ENCODE results near the gene SLC27A5. TPM values are rescaled to one million over a fixed set of nuclear protein-coding genes. Genes with fewer than 3 reads are reported as not detected.
A peak's percentile ranks its signal among the peaks of the same experiment; 100 is the strongest.

Gene SLC27A5
- total and polyA plus RNA-seq, 2 of the 13 experiments (the other 11 are each of a cell fraction or from before 2014, with no cell fraction given) = 30.3 to 40.2 TPM

DNA sequence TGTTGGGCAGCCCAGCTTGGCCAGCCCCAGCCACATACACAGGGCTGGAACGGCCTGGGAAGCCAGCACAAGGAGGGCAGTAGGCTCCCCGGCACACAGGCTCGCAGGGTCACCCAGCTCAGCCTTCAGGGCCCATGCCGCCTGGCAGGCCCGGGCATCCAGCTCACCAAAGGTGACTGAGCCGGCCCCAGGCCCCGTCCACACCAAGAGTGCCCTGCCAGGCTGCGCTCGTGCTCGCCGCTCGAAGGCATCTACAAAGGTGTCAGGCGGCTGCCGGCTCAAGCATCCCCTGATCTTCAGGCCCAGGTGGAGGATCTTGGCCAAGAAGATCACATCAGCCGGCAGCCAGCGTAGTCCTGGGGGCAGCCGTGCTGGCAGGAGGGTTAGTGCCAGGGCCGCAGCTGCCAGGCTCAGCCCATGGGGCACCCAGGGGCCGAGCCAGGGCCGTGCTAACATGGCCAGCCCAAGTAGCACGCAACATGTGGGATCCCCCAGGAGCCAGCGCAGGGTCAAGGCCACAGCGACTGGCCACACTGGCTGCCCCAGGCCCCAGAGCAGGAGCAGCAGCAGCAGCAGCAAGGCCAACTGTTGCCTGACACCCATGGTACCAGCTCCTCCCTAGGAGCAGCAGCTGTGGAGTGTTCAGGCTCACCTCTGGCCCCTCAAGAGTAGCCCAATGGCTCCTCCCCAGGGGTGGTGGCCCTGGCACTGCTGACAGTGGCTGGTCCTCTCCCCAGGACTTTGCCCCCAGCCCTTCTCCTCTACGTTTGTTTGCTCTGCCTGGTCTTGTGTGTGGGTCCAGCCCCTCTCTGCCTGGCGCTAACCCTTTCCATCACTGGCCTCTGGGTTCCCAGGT is at the start of gene SLC27A5 (continued):
- TF ChIP-seq ZNF503 (CRISPR knock-in tag; IDR thresholded peaks at IDR 0.05) (peak; percentile 57; the same call in 1 of the 2 replicates), ZNF546 (CRISPR knock-in tag; conservative IDR thresholded peaks at IDR 0.05) (no peak), MAFG (CRISPR knock-in tag; IDR thresholded peaks at IDR 0.05) (no peak), SRSF9 (IDR thresholded peaks at IDR 0.05; ENCODE audit: borderline replicate concordance, insufficient read depth, low read depth, low read length, poor library complexity, severe bottlenecking) (no peak), ZNF101 (CRISPR knock-in tag; IDR thresholded peaks at IDR 0.05; ENCODE audit: borderline replicate concordance, low read depth) (0 out of 2 replicates have a peak, but pooled peaks have one; percentile 59), ZFP90 (CRISPR knock-in tag; IDR thresholded peaks at IDR 0.05; ENCODE audit: borderline replicate concordance) (peak; percentile 66), HNF4G (IDR thresholded peaks at IDR 0.05; ENCODE audit: borderline replicate concordance, low read depth, low read length) (peak; percentile 74; the same call in 1 of the 2 replicates), HNF4G (CRISPR knock-in tag; IDR thresholded peaks at IDR 0.05; ENCODE audit: borderline replicate concordance, low read depth) (peak; percentile 95), ZNF331 (CRISPR knock-in tag; IDR thresholded peaks at IDR 0.05) (no peak), CCAR2 (optimal IDR thresholded peaks at IDR 0.05; ENCODE audit: low read depth, low read length) (no peak), NR1H2 (CRISPR knock-in tag; IDR thresholded peaks at IDR 0.05; ENCODE audit: borderline replicate concordance, low read depth) (no peak; the same call in 1 of the 2 replicates), ATF2 (CRISPR knock-in tag; IDR thresholded peaks at IDR 0.05) (peak; percentile 35; the same call in 1 of the 2 replicates), ZBTB7A (CRISPR knock-in tag; IDR thresholded peaks at IDR 0.05) (peak; percentile 82; the same call in 1 of the 2 replicates), XBP1 (CRISPR knock-in tag; IDR thresholded peaks at IDR 0.05) (no peak), JDP2 (CRISPR knock-in tag; IDR thresholded peaks at IDR 0.05; ENCODE audit: borderline replicate concordance) (no peak), RAD21 (CRISPR knock-in tag; IDR thresholded peaks at IDR 0.05) (0 out of 2 replicates have a peak, but pooled peaks have one; percentile 29), SRF (IDR thresholded peaks at IDR 0.05; ENCODE audit: low read depth, low read length) (no peak), ZC3H4 (CRISPR knock-in tag; IDR thresholded peaks at IDR 0.05; ENCODE audit: borderline replicate concordance) (no peak), ZNF543 (CRISPR knock-in tag; IDR thresholded peaks at IDR 0.05) (no peak; the same call in 1 of the 2 replicates), ZNF605 (CRISPR knock-in tag; IDR thresholded peaks at IDR 0.05) (no peak)
- TF ChIP-seq, protein P1, sequence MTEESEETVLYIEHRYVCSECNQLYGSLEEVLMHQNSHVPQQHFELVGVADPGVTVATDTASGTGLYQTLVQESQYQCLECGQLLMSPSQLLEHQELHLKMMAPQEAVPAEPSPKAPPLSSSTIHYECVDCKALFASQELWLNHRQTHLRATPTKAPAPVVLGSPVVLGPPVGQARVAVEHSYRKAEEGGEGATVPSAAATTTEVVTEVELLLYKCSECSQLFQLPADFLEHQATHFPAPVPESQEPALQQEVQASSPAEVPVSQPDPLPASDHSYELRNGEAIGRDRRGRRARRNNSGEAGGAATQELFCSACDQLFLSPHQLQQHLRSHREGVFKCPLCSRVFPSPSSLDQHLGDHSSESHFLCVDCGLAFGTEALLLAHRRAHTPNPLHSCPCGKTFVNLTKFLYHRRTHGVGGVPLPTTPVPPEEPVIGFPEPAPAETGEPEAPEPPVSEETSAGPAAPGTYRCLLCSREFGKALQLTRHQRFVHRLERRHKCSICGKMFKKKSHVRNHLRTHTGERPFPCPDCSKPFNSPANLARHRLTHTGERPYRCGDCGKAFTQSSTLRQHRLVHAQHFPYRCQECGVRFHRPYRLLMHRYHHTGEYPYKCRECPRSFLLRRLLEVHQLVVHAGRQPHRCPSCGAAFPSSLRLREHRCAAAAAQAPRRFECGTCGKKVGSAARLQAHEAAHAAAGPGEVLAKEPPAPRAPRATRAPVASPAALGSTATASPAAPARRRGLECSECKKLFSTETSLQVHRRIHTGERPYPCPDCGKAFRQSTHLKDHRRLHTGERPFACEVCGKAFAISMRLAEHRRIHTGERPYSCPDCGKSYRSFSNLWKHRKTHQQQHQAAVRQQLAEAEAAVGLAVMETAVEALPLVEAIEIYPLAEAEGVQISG (CRISPR knock-in tag; IDR thresholded peaks at IDR 0.05) = peak; percentile 62
- TF ChIP-seq, protein P2, sequence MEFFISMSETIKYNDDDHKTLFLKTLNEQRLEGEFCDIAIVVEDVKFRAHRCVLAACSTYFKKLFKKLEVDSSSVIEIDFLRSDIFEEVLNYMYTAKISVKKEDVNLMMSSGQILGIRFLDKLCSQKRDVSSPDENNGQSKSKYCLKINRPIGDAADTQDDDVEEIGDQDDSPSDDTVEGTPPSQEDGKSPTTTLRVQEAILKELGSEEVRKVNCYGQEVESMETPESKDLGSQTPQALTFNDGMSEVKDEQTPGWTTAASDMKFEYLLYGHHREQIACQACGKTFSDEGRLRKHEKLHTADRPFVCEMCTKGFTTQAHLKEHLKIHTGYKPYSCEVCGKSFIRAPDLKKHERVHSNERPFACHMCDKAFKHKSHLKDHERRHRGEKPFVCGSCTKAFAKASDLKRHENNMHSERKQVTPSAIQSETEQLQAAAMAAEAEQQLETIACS (CRISPR knock-in tag; IDR thresholded peaks at IDR 0.05) = no peak

Measured in HepG2 (cell line).